Neural cell (in vitro differentiated cells): ENCODE data around the gene SLC24A3.

ENCODE experiments used
- EP300 ChIP-seq: fragments of 450-650 bp; conservative IDR thresholded peaks from 2 replicates; pipeline ENCODE4 v1.6.1; 2014; ENCODE audit warnings: antibody characterized with exemption, mild to moderate bottlenecking, moderate library complexity; ENCODE audit not compliant: poor library complexity, severe bottlenecking
- EZH2 ChIP-seq: fragments of 200-600, 300-800 bp; shearing (Covaris generic), sonication (generic); IDR thresholded peaks from 2 replicates; pipeline ENCODE4 v1.6.1; 2014; ENCODE audit warnings: antibody characterized with exemption, low read length, borderline replicate concordance, mild to moderate bottlenecking; ENCODE audit not compliant: insufficient read depth, poor library complexity, severe bottlenecking
- POLR2AphosphoS5 ChIP-seq: IDR thresholded peaks from 2 replicates; pipeline ENCODE4 v1.6.1; 2012
- TF ChIP-seq, protein P1 (sequence below): IDR thresholded peaks from 2 replicates; pipeline ENCODE4 v1.6.1; 2012; ENCODE audit warnings: borderline replicate concordance
- TF ChIP-seq, protein P2 (sequence below): fragments of 450-650 bp; IDR thresholded peaks from 2 replicates; pipeline ENCODE4 v1.5.1; 2014; ENCODE audit warnings: antibody characterized with exemption, mild to moderate bottlenecking, moderate library complexity; ENCODE audit not compliant: poor library complexity, severe bottlenecking

DNA sequence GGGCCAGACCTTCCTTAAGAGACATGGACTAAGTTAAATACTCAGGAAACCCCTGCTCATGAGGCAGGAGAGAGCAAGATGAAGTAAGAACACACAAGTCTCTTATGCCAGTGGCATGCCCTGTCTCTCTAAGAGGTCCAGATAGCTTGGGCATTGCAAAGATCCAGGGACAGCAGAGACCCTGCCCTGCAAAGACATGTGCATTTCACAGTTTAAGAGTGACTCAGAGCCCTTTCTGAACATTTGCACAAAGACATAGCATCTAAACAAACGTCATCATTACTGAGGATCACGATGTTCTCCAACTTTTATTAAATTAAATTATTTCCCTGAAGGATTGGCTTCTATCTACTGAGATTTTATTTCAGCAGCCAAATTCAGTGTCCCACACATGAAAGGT lies 315.1 kb downstream of the SLC24A3 start:
- TF ChIP-seq, protein P1, sequence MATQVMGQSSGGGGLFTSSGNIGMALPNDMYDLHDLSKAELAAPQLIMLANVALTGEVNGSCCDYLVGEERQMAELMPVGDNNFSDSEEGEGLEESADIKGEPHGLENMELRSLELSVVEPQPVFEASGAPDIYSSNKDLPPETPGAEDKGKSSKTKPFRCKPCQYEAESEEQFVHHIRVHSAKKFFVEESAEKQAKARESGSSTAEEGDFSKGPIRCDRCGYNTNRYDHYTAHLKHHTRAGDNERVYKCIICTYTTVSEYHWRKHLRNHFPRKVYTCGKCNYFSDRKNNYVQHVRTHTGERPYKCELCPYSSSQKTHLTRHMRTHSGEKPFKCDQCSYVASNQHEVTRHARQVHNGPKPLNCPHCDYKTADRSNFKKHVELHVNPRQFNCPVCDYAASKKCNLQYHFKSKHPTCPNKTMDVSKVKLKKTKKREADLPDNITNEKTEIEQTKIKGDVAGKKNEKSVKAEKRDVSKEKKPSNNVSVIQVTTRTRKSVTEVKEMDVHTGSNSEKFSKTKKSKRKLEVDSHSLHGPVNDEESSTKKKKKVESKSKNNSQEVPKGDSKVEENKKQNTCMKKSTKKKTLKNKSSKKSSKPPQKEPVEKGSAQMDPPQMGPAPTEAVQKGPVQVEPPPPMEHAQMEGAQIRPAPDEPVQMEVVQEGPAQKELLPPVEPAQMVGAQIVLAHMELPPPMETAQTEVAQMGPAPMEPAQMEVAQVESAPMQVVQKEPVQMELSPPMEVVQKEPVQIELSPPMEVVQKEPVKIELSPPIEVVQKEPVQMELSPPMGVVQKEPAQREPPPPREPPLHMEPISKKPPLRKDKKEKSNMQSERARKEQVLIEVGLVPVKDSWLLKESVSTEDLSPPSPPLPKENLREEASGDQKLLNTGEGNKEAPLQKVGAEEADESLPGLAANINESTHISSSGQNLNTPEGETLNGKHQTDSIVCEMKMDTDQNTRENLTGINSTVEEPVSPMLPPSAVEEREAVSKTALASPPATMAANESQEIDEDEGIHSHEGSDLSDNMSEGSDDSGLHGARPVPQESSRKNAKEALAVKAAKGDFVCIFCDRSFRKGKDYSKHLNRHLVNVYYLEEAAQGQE = no peak
- TF ChIP-seq EZH2 = no peak
- TF ChIP-seq, protein P2, sequence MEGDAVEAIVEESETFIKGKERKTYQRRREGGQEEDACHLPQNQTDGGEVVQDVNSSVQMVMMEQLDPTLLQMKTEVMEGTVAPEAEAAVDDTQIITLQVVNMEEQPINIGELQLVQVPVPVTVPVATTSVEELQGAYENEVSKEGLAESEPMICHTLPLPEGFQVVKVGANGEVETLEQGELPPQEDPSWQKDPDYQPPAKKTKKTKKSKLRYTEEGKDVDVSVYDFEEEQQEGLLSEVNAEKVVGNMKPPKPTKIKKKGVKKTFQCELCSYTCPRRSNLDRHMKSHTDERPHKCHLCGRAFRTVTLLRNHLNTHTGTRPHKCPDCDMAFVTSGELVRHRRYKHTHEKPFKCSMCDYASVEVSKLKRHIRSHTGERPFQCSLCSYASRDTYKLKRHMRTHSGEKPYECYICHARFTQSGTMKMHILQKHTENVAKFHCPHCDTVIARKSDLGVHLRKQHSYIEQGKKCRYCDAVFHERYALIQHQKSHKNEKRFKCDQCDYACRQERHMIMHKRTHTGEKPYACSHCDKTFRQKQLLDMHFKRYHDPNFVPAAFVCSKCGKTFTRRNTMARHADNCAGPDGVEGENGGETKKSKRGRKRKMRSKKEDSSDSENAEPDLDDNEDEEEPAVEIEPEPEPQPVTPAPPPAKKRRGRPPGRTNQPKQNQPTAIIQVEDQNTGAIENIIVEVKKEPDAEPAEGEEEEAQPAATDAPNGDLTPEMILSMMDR = no peak
- TF ChIP-seq POLR2AphosphoS5 = no peak
- TF ChIP-seq EP300 = no peak
